B cell (primary cell): ENCODE data around the gene FXYD2. TPM values are rescaled to one million over a fixed set of nuclear protein-coding genes. Genes with fewer than 3 reads are reported as not detected.

Experiments
- ATAC-seq: fragments of 200-7000 bp; cut with Tn5 transposase; one replicate; pipeline ENCODE4 v1.10.0; 2021; ENCODE audit warnings: low read depth, mild to moderate bottlenecking, moderate number of reproducible peaks, moderate library complexity
- CTCF ChIA-PET: fragments of 350-600 bp; sonication (Branson Sonifier 250); formaldehyde crosslinking; loops from one replicate; lab custom pipeline; 2021; ENCODE audit warnings: antibody characterized with exemption, inconsistent platforms; lab: Charles Lee
- POLR2A ChIA-PET: fragments of 350-600 bp; sonication (Branson Sonifier 250); formaldehyde crosslinking; loops from one replicate; lab custom pipeline; 2021; ENCODE audit warnings: antibody characterized with exemption; lab: Charles Lee
- DNase-seq: peaks from one replicate; pipeline ENCODE4 v3.0.0; 2013
- H2AFZ ChIP-seq: 2 replicates; pipeline ENCODE4 v1.6.1; 2012; ENCODE audit warnings: mild to moderate bottlenecking, low read depth, low read length; ENCODE audit not compliant: insufficient read depth, poor library complexity, severe bottlenecking
- H3K27ac ChIP-seq, 2 donors: 1 replicate in 1 of 2; 2 replicates in 1 of 2; pipeline ENCODE4 v1.5.1; 2012 to 2013; ENCODE audit warnings: low read length in 2 of 2, mild to moderate bottlenecking in 2 of 2, moderate library complexity in 1 of 2
- H3K27me3 ChIP-seq, 4 experiments: fragments of 200-600 bp in 1 of 4; sonication (generic) in 1 of 4; replicated peaks in 1 of 4; 1 replicate in 2 of 4; 2 replicates in 2 of 4; pipeline versions ENCODE4 v1.6.1 to v1.7.0; 2013 to 2016; ENCODE audit warnings: low read length in 3 of 4, mild to moderate bottlenecking in 2 of 4, mixed read lengths in 1 of 4, moderate library complexity in 1 of 4; ENCODE audit not compliant: insufficient read depth in 4 of 4, control insufficient read depth in 3 of 4; ENCODE audit errors: control extremely low read depth in 1 of 4
- H3K36me3 ChIP-seq, 2 experiments: replicated peaks in 1 of 2; 1 replicate in 1 of 2; 2 replicates in 1 of 2; pipeline versions ENCODE4 v1.6.1 to v1.7.1; 2013; ENCODE audit warnings: low read length in 1 of 2; ENCODE audit not compliant: insufficient read depth in 2 of 2, control insufficient read depth in 1 of 2; ENCODE audit errors: control extremely low read depth in 1 of 2, extremely low read depth in 1 of 2
- H3K4me1 ChIP-seq, 2 donors: fragments of 200-600 bp in 1 of 2; sonication (generic) in 1 of 2; 1 replicate in 1 of 2; 2 replicates in 1 of 2; pipeline versions ENCODE4 v1.5.1 to v1.6.1; 2013 to 2017; ENCODE audit warnings: low read length in 2 of 2; ENCODE audit not compliant: control insufficient read depth in 2 of 2, insufficient read depth in 2 of 2
- H3K4me2 ChIP-seq: replicated peaks from 2 replicates; pipeline ENCODE3; 2012; ENCODE audit warnings: mild to moderate bottlenecking, low read depth, low read length; ENCODE audit not compliant: poor library complexity, severe bottlenecking
- H3K4me3 ChIP-seq, 5 experiments: fragments of 200-600 bp in 1 of 5; sonication (generic) in 1 of 5; 1 replicate in 3 of 5; 2 replicates in 2 of 5; pipeline versions ENCODE4 v1.5.1 to v1.7.0; 2011 to 2016; ENCODE audit warnings: low read length in 4 of 5, mild to moderate bottlenecking in 4 of 5, low read depth in 2 of 5, control low read depth in 1 of 5, moderate library complexity in 1 of 5; ENCODE audit not compliant: insufficient read depth in 1 of 5; ENCODE audit errors: control extremely low read depth in 1 of 5, extremely low read depth in 1 of 5
- H3K79me2 ChIP-seq: fragments of 200-600 bp; sonication (generic); one replicate; pipeline ENCODE4 v1.6.0; 2016; ENCODE audit warnings: low read length; ENCODE audit not compliant: control insufficient read depth, insufficient read depth
- H3K9ac ChIP-seq: fragments of 200-600 bp; sonication (generic); 2 replicates; pipeline ENCODE4 v1.6.1; 2017; ENCODE audit warnings: mild to moderate bottlenecking, low read length, moderate library complexity
- H3K9me3 ChIP-seq, 3 donors: one replicate each; pipeline versions ENCODE4 v1.6.1 to v1.7.1; 2013; ENCODE audit warnings: low read length in 2 of 3; ENCODE audit not compliant: control insufficient read depth in 2 of 3, insufficient read depth in 1 of 3; ENCODE audit errors: control extremely low read depth in 1 of 3
- H4K20me1 ChIP-seq: 2 replicates; pipeline ENCODE4 v1.6.0; 2012; ENCODE audit warnings: mild to moderate bottlenecking, low read length; ENCODE audit not compliant: insufficient read depth, control insufficient read depth, poor library complexity, severe bottlenecking
- H3K27ac Mint-ChIP-seq: one replicate; pipeline ENCODE4 v1.8.0; 2021; ENCODE audit warnings: mixed read lengths
- H3K27me3 Mint-ChIP-seq: one replicate; pipeline ENCODE4 v1.8.0; 2021; ENCODE audit warnings: mixed read lengths
- H3K4me1 Mint-ChIP-seq: one replicate; pipeline ENCODE4 v1.8.0; 2021; ENCODE audit warnings: mixed read lengths
- H3K4me3 Mint-ChIP-seq: one replicate; pipeline ENCODE4 v1.8.0; 2021; ENCODE audit warnings: mixed read lengths
- H3K9me3 Mint-ChIP-seq: one replicate; pipeline ENCODE4 v1.8.0; 2022; ENCODE audit warnings: mixed read lengths; ENCODE audit not compliant: insufficient read depth
- CTCF ChIP-seq: fragments of 200-600 bp; IDR thresholded peaks from one replicate; pipeline ENCODE4 v1.8.0; 2022; ENCODE audit warnings: antibody characterized with exemption, mild to moderate bottlenecking
- EZH2 ChIP-seq: IDR thresholded peaks from 2 replicates; pipeline ENCODE4 v1.6.1; 2012; ENCODE audit warnings: borderline replicate concordance, low read depth, mild to moderate bottlenecking, moderate library complexity, low read length; ENCODE audit not compliant: insufficient read depth, poor library complexity, severe bottlenecking
- WGBS: methylation state at CpG from one replicate; pipeline ENCODE4 v1.1.5; 2013; ENCODE audit warnings: missing lambda C conversion rate; ENCODE audit not compliant: insufficient coverage; 5-methylcytosine and 5-hydroxymethylcytosine counted together
- intact Hi-C: fragments of 100-400 bp; cut with micrococcal nuclease; formaldehyde crosslinking; loops from one replicate; pipeline ENCODE4 v1.10.0; 2022
- polyA plus RNA-seq: library from polyadenylated mRNA; depleted of rRNA; stranded (reverse); fragments of >200 nt; gene quantifications from 2 replicates; pipeline ENCODE4 v1.2.3, GENCODE V29; 2012
- total RNA-seq, 2 donors: library from RNA; stranded (reverse); fragments of 120-200 nt in 1 of 2; gene quantifications; 1 replicate in 1 of 2; 2 replicates in 1 of 2; pipeline versions ENCODE4 v1.2.3 to v1.2.4, GENCODE V29; 2013 to 2022

FXYD2 gene
- total and polyA plus RNA-seq, 2 donors (not counting 1 experiment from before 2014, with no cell fraction given): 0.61 to 19.5 TPM

DNA sequence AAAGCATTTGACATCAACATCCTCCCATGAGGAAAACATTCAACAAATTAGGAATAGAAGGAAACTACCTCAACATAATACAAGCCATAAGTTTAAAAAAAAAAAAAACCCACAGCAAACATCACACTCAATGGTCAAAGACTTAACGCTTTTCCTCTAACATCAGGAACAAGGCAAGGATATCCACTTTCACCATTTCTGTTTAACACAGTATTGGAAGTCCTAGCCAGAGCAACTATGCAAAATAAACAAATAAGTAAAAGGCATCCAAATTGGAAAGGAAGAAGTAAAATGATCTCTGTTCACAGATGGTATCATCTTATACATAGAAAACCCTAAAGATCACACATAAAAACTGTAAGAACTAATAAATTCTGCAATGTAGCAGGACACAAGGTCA is 38.8 kb upstream of the FXYD2 start:
- Histone ChIP-seq H3K79me2 (no peaks in the 10 kb centered on the region), H3K9ac (no peak overlapping the region), H3K4me2 (no peak overlapping the region), H3K4me1 (no peaks in the 10 kb centered on the region), H4K20me1 (no peaks in the 10 kb centered on the region), H3K36me3 (no peaks in the 10 kb centered on the region), H3K27ac (no peak overlapping the region), H3K27me3 (peaks cover 0 to 7% (median 0%) of the 10 kb centered on the region in 4 experiments), H2AFZ (no peak overlapping the region), H3K9me3 (peaks cover 0 to 3% (median 0%) of the 10 kb centered on the region in 3 donors), H3K4me3 (no peak overlapping the region)
- Mint-ChIP-seq H3K4me1 (no peaks in the 10 kb centered on the region), H3K4me3 (no peak overlapping the region), H3K9me3 (no peaks in the 10 kb centered on the region), H3K27me3 (peaks cover 30% of the 10 kb centered on the region), H3K27ac (no peak overlapping the region)
- TF ChIP-seq EZH2: no peak
- no peak for TF ChIP-seq CTCF
- intact Hi-C loops: no loop called here
- WGBS: no CpG with 5 or more reads among the region's 1 CpG
- ChIA-PET CTCF (interaction anchor here (1.8 kb wide), 1 partner anchor 83 kb away, joined by 4 read pairs; no protein-coding TSS in a partner anchor), POLR2A (no interaction called here)
- no peak for DNase-seq
- no peak for ATAC-seq

DNA sequence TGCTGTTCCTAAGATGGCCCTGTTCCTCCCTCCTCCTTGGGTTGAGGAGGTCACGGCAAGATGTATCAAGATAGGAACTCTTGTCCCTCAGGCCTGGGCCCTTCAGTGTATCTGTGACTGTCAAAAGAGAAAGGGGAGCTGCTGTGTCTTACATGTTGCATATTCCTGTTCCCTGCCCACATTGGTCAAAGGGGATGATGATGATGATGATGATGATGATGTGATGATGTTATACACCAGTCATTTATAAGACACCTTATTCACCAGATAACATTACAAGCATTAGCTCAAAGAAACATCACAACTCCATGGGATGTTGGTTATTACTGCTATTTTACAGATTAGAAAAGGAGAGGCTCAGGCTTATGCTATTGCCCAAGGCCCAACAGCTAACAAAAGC is 38.2 kb upstream of the FXYD2 start:
- CTCF ChIA-PET: interaction anchor here (1.2 kb wide), 1 partner anchor 84 kb away, joined by 3 read pairs; no protein-coding TSS in a partner anchor
- Histone ChIP-seq H3K36me3 (no peaks in the 10 kb centered on the region), H3K9ac (no peak overlapping the region), H2AFZ (no peak overlapping the region), H4K20me1 (no peaks in the 10 kb centered on the region), H3K4me2 (no peak overlapping the region), H3K79me2 (no peaks in the 10 kb centered on the region), H3K9me3 (peaks cover 0 to 3% (median 0%) of the 10 kb centered on the region in 3 donors), H3K4me1 (no peaks in the 10 kb centered on the region), H3K4me3 (no peak overlapping the region), H3K27ac (no peak overlapping the region), H3K27me3 (peaks cover 0 to 7% (median 0%) of the 10 kb centered on the region in 4 experiments)
- WGBS: no CpG with 5 or more reads among the region's 1 CpG
- peaks cover 27% of the 10 kb centered on the region for H3K27me3 Mint-ChIP-seq
- DNase-seq (no peak), ATAC-seq (no peak)
- H3K4me1 Mint-ChIP-seq: no peaks in the 10 kb centered on the region
- no peak overlapping the region for H3K4me3 Mint-ChIP-seq
- H3K27ac Mint-ChIP-seq: no peak overlapping the region
- POLR2A ChIA-PET: no interaction called here
- intact Hi-C loops: no loop called here
- no peaks in the 10 kb centered on the region for H3K9me3 Mint-ChIP-seq
- TF ChIP-seq EZH2 (no peak), CTCF (no peak)
